ENCODE data around the gene DYNLT5.
A peak's percentile ranks its signal among the peaks of the same experiment; 100 is the strongest.
"Not testable (repeated sequence)": the region's sequence is repeated elsewhere in the genome, so short reads cannot be mapped to it uniquely, and the experiment has no call there.

Gene DYNLT5

GRCh38 chr1:66747501-66747900 lies 4.8 kb upstream of the DYNLT5 start:
- DNase-seq = no peak

DNA sequence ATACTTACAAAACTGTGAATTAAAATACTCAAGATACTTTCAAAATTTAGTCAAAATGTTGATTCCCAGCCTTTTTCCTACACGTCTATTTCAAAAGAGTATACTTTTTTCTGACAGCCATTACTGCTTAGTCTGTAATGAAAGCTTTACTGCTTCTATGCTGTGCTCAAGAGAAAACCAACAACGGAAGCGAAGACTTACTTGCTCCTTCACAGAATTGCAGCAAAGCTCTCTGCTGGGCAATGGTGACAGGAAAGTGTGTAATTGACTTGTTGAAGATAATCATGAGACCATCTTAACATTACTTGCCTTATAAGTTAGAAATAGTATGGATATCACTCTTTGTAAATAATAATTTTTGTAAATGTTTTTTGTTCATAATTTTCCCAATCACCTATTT lies 1.7 kb upstream of the DYNLT5 start:
- no peak for DNase-seq

GRCh38 chr1:66751160-66751559 lies 1.1 kb upstream of the DYNLT5 start:
- no peak for DNase-seq

DNA sequence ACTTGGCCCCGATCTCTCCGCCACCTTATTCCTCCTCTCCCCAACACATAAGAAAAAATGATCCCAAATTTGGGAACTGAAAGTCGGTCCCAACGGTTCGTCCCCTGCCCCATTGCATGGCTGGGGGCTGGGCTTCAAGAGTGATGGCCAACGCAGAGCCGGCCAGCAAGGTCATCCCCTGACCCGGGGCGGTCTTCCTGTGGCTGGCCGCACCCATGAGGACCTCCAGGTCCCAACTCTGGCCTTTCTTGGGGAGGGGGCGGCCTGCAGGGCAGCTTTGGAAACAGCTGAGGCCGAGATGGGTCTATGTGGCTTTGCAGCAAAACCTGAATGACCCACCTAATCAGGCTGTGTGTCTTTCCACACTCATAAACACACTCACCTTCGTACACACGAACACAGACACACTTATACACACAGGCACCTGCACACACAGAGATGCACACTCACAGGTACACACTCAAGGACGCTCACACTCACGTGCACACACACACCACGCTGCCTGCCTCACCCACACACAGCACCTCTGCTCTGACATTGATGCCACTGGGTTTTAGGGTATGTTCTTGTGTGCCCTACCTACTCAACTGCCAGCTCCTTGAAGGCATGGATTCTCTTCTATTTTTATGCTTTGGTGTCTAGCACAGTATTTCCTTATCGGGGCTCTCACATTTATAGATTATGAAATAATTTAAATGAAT lies 562 bp downstream of the DYNLT5 start:
- DNase-seq = peak in 3 of 58 donors; percentile 3 to 20 (median 3)

DNA sequence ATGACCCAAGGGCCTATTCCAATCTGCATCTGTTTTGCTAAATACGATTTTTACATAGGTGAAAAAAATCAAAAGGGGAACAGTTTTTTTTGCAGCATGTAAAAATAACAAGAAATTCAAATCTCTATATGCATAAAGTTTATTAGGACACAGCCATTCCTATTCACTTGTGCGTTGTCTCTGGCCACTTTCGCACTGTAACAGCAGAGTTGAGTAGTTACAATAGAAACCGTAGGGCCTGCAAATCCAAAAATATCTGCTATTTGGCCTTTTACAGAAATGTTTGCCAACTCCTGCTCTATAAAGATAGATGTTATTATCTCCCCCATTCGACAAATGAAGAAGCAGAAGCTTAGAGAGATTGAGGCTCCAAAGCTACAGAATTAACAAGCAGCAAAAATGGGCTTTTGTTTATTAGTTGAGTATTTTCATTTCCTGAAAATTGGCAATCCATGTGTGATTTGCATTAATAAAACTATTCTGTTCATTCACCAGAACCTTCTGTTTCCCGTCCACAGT lies 5.5 kb downstream of the DYNLT5 start:
- DNase-seq = no peak

DNA sequence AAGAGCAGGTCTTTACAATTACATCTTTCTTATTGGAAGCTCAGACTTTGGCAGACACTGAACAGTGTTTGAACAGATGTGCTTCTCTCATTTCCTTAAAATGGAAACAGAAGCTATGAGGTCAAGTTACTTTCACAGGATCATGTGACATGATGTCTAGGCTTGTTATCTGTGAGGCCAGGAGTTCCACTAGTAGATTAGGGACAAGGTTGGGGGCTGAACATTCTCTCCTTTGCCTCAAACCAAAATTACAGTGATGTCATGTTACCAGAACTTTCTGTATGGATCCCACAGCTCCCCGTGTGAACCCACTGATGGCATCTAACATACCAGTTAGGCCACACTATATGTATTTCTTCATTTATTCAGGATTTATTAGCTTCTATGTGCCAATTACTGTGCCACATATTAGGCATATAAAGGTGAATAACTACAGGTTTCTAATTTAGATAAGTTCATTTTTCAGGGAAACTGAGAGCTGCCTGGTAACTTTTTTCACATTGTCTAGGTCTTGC lies 6.0 kb downstream of the DYNLT5 start:
- peak in 1 of 58 donors; percentile 0 for DNase-seq

- DNase-seq = no peak
Observed at GRCh38 chr1:66760506-66760905, 8.2 kb downstream of the DYNLT5 start.

- DNase-seq = no peak
Observed at GRCh38 chr1:66761221-66761620, 9.0 kb downstream of the DYNLT5 start.

DNA sequence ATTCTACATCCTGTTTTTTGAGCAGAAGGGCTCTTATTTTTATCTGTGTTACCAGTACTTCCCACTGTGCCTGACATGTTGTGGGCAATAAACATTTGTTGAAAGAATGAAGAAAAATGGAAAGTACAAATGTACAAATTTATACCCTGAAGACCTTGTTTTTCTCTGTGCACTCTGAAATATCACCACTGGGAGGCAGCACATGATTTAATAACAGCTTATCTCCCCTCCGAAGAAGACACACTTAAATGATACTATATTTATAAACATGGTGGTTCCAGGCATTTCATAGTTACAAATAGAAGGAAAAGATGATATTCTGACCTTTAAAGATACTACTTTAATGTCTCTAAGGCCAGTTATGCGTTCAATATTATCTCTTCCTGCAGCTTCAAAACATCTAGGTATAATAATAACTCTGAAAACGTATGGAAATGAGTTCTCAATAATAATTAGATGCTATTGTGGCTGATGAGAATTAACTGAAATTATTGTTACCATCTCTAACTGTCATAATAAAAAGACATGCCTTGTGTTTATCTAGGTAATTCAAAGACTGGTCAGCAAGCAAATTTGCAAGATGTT lies 12.8 kb downstream of the DYNLT5 start:
- peak in 20 of 58 donors; percentile 0 to 57 (median 16) for DNase-seq

- no peak for DNase-seq
Observed at GRCh38 chr1:66767626-66768025, 15.4 kb downstream of the DYNLT5 start.

- no peak for DNase-seq
Observed at GRCh38 chr1:66768965-66769364, 16.7 kb downstream of the DYNLT5 start.

- DNase-seq = no peak
Observed at GRCh38 chr1:66769512-66770229, 17.4 kb downstream of the DYNLT5 start.

GRCh38 chr1:66770240-66770639 lies 18.0 kb downstream of the DYNLT5 start:
- no peak for DNase-seq

DNA sequence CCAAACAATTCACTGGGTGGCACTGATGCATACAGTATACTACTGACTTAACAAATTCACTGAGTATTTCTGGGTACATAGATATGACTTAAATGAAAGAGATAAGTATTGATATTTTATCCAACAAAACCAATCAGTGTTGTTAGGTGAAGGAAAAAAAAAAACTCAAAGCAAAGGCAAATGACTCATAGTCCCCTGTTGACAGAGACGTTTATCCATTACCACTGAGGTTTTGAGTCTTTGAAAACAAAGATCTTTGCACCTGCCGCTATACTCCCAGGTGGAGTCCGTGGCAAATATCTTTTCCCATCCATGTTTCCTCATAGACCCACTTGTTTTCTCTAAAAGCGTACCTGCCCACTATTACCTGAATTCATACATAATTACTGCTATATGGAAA lies 18.4 kb downstream of the DYNLT5 start:
- DNase-seq = no peak

GRCh38 chr1:66773227-66773626 lies 21.0 kb downstream of the DYNLT5 start:
- no peak for DNase-seq

GRCh38 chr1:66774438-66774837 lies 22.2 kb downstream of the DYNLT5 start:
- no peak for DNase-seq

DNA sequence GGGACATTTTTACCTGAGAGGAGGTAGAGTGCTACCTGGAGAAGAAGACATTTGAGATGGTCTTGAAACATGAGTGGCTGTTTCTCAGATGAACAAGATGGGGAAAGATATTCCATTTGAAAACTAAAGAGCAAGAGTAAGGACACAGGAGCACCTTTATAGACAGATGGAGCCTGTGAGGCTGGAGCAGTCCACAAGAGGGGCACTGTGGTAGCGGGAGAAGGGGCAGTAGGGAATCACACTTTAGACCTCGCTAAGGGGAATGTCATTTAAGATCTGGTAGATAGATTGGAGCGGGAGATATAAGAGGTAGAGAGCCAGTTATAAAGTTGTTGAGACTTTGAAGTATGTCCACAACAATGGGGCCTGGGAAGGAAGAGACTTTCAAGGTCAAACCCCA lies 23.4 kb downstream of the DYNLT5 start:
- DNase-seq = no peak

- no peak for DNase-seq
Observed at GRCh38 chr1:66777831-66778230, 25.6 kb downstream of the DYNLT5 start.

DNA sequence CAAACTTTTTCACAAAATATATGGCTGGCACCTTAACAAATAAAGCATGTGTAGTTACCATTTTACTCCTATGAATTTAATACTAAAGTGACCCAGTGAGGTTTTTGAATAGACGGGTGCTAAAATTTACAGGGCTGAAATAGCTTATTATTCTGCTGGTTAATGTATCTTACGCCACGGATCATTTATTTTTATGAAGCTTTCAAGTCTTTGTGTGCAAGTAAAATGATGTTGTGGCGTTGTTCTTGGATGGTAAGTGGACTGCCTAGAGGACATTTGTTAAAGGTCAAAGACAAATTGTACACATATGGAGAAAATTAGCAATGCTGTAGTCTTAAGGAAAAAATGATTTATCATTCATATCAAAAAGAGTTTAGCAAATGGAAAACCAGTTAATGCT lies 26.0 kb downstream of the DYNLT5 start:
- no peak for DNase-seq

- no peak for DNase-seq
Observed at GRCh38 chr1:66778969-66779368, 26.7 kb downstream of the DYNLT5 start.

DNA sequence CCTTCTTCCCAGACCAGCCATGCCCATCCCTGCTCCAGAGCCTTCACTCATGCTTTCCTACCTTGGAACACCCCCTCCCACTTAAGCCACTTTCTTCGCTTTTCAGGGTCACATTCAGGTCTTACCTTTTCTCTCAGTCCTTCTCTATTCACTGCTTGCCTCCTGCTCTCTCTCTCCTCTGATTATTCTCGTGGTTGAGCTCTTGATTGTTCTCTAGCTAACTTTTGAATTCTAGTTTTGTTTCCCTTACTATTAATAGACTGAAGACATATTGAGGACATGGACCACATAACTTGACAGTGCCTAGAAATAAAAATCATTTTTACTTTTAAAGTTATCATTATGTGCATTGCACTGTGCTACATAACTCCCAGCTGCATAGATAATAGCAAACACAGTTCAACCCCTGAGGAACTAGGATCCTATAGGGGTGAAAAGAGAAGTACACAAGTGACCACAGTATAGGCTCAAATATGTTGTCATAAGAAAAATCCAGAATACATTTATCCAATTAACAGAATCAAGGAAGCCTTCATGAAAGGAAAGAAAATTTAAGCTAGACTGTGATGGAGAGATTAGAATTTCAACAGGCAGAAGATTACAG lies 27.3 kb downstream of the DYNLT5 start:
- DNase-seq = no peak

DNA sequence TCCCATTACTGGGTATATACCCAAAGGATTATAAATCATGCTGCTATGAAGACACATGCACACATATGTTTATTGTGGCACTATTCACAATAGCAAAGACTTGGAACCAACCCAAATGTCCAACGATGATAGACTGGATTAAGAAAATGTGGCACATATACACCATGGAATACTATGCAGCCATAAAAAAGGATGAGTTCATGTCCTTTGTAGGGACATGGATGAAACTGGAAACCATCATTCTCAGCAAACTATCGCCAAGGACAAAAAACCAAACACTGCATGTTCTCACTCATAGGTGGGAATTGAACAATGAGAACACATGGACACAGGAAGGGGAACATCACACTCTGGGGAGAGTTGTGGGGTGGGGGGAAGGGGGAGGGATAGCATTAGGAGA lies 33.5 kb downstream of the DYNLT5 start:
- DNase-seq = not testable (repeated sequence)

All from anterior cingulate cortex (tissue), 58 donors.